ENCODE data around the gene SLC7A4. TPM values are rescaled to one million over a fixed set of nuclear protein-coding genes. Genes with fewer than 3 reads are reported as not detected.

Gene SLC7A4
- total and polyA plus RNA-seq, 10 of the 15 experiments (the other 5 are each of a cell fraction or from before 2014, with no cell fraction given) = 0.06 to 0.25 (median 0.14) TPM; not detected in 6

DNA sequence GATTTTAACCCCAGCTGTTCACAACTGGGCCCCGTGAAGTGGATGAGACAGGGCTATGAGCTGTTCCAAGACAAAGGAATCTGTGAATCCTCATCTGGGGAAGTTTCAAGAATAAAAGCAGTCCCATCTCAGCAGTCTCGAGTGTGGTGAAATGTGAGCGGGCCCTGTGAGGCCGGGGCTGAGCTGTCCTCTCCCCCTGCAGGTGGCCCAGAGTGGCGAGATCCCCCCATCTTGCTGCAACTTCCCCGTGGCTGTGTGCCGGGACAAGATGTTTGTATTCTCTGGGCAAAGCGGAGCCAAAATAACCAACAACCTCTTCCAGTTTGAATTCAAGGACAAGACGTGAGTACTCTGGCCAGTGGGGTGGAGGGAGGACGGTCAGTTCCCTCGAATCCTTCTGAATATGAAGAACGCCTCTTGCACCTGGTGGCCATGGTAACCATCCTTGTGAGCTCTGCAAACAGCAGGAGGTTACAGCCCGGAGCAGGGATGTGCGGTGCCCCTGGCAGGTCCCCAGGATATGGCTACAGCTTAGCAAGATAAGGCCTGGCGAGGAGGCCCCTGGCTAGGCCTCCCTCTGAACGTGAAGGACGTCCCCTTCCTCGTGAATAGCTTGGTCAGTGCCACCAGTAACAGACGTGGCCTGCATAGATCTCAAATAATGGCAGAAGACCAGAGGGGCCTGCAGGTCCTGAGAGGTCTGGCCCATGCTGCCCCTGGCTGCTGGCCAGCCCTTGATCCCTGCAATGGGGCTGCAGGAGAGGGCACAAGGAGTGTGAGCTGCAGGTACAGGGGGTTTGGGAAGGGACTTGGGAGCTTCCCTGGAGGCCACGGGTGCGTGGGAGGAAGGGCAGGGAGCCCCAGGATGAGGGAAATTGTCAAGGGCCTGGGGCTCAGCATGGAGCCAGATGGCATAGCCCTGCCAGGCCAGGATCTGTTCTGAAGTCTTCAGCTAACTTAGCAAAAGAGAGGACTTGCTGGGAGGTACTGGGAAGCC is 41.9 kb downstream of the SLC7A4 start:
- FAIRE-seq (no peak), DNase-seq (ENCODE audit: low read depth, low spot score) (no peak), ATAC-seq (no peak)
- WGBS (ENCODE audit: insufficient coverage, insufficient replicate concordance, low lambda C conversion rate, missing lambda C conversion rate) = 83% methylated on average over 21 of the region's 21 CpGs
- H3K4me3 ChIP-seq = no peak overlapping the region
- H2AFZ ChIP-seq (ENCODE audit: control insufficient read depth, low read depth, low read length) = no peak overlapping the region
- H3K36me3 ChIP-seq (ENCODE audit: control insufficient read depth in 2 of 2, insufficient read depth in 2 of 2, low read length in 1 of 2) = peaks cover 0 to 3% of the 10 kb centered on the region in 2 experiments; a peak in 2 of 4 replicates
- H3K9me3 ChIP-seq (replicated peaks; ENCODE audit: control insufficient read depth, insufficient read depth, low read length) = no peaks in the 10 kb centered on the region
- RAD21 ChIA-PET (ENCODE audit: unreplicated experiment) = no interaction called here
- no peak overlapping the region for H3K4me2 ChIP-seq (ENCODE audit: control insufficient read depth, insufficient read depth)
- TF ChIP-seq, protein P1, sequence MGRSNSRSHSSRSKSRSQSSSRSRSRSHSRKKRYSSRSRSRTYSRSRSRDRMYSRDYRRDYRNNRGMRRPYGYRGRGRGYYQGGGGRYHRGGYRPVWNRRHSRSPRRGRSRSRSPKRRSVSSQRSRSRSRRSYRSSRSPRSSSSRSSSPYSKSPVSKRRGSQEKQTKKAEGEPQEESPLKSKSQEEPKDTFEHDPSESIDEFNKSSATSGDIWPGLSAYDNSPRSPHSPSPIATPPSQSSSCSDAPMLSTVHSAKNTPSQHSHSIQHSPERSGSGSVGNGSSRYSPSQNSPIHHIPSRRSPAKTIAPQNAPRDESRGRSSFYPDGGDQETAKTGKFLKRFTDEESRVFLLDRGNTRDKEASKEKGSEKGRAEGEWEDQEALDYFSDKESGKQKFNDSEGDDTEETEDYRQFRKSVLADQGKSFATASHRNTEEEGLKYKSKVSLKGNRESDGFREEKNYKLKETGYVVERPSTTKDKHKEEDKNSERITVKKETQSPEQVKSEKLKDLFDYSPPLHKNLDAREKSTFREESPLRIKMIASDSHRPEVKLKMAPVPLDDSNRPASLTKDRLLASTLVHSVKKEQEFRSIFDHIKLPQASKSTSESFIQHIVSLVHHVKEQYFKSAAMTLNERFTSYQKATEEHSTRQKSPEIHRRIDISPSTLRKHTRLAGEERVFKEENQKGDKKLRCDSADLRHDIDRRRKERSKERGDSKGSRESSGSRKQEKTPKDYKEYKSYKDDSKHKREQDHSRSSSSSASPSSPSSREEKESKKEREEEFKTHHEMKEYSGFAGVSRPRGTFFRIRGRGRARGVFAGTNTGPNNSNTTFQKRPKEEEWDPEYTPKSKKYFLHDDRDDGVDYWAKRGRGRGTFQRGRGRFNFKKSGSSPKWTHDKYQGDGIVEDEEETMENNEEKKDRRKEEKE (IDR thresholded peaks at IDR 0.05) = no peak
- TF ChIP-seq POLR2A (IDR thresholded peaks at IDR 0.05; ENCODE audit: low read depth, low read length) = no peak
- H3K79me2 ChIP-seq (ENCODE audit: control insufficient read depth, insufficient read depth, low read length) = no peaks in the 10 kb centered on the region
- H3K27me3 ChIP-seq (replicated peaks in 1 of 2; ENCODE audit: control insufficient read depth in 2 of 2, insufficient read depth in 2 of 2, low read length in 1 of 2) = no peaks in the 10 kb centered on the region
- SMC1A ChIA-PET (ENCODE audit: uncharacterized antibody, unreplicated experiment) = no interaction called here
- intact Hi-C loops (cut with micrococcal nuclease; ENCODE audit: unreplicated experiment) (no loop called here), in situ Hi-C loops (cut with MboI) (no loop called here)
- BruUV-seq (replicated peaks) = no TSS peak
- H3K9ac ChIP-seq (ENCODE audit: control insufficient read depth, insufficient read depth, low read length) = no peak overlapping the region
- POLR2A ChIA-PET = interaction anchor here (1.0 to 1.7 kb wide), 2 partner anchors 8 to 9 kb away, joined by 3 to 5 read pairs; partner anchors contain the start of gene LZTR1
- H3K4me1 ChIP-seq (ENCODE audit: control insufficient read depth, insufficient read depth, low read length) = no peaks in the 10 kb centered on the region
- H4K20me1 ChIP-seq (ENCODE audit: control insufficient read depth, insufficient read depth) = no peaks in the 10 kb centered on the region
- CTCF ChIA-PET = no interaction called here
- H3K27ac ChIP-seq (ENCODE audit: control insufficient read depth, insufficient read depth) = no peak overlapping the region

All from GM12878 (cell line).